NB4 (cell line): ENCODE measurements around the gene OVOL3.

Experiments
- POLR2A ChIP-seq: IDR thresholded peaks from 2 replicates; pipeline ENCODE4 v1.6.1; 2011; ENCODE audit warnings: mild to moderate bottlenecking; ENCODE audit not compliant: insufficient read length; ENCODE audit errors: extremely low read depth
- TF ChIP-seq, protein P1 (sequence below): IDR thresholded peaks from one replicate; pipeline ENCODE4 v1.5.1; 2012; ENCODE audit warnings: low read depth, low read length
- TF ChIP-seq, protein P2 (sequence below): IDR thresholded peaks from 2 replicates; pipeline ENCODE4 v1.6.1; 2011; ENCODE audit warnings: low read depth, low read length

DNA sequence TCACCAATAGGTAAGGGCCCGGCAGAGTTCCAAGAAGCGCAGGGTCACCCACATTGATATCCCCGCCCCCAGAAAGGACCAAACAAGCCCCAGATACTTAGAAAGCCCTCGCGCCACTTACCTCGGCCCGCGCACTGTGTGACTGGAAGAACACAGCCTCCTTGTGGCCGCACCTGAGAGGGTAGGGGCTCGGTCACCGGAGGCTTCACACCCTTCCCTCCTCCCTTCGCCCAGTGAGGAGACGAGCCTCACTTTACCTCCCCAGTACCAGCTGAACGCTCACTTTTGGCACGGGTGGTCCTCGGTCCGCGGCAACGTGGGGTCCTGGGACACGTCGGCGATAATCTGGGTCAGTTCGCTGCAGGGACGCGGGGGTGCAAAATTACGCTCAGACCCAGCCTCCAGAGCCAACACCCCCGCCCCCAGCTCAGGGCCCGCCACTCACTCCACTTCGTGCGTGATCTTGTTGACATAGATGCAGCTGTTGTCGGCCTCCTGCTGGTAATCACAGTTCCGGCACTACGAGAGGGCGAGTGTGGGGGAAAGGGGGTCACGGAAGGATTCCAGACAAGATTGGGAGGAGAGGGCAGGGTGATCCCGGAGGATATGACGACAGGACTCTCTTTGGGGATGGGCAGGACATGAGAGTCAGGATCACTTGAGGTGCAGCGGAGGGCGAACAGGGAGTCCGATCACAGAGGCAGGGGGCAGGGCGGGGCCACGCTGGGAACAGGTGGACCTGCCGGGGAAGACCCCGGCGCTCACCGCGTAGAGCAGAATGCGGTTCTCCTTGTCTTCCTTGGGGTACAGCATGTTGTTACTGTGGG is 3.2 kb downstream of the OVOL3 start:
- TF ChIP-seq, protein P1, sequence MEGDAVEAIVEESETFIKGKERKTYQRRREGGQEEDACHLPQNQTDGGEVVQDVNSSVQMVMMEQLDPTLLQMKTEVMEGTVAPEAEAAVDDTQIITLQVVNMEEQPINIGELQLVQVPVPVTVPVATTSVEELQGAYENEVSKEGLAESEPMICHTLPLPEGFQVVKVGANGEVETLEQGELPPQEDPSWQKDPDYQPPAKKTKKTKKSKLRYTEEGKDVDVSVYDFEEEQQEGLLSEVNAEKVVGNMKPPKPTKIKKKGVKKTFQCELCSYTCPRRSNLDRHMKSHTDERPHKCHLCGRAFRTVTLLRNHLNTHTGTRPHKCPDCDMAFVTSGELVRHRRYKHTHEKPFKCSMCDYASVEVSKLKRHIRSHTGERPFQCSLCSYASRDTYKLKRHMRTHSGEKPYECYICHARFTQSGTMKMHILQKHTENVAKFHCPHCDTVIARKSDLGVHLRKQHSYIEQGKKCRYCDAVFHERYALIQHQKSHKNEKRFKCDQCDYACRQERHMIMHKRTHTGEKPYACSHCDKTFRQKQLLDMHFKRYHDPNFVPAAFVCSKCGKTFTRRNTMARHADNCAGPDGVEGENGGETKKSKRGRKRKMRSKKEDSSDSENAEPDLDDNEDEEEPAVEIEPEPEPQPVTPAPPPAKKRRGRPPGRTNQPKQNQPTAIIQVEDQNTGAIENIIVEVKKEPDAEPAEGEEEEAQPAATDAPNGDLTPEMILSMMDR = no peak
- no peak for TF ChIP-seq POLR2A
- TF ChIP-seq, protein P2, sequence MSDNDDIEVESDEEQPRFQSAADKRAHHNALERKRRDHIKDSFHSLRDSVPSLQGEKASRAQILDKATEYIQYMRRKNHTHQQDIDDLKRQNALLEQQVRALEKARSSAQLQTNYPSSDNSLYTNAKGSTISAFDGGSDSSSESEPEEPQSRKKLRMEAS = no peak
